ENCODE data around the gene ZFYVE9.
A peak's percentile ranks its signal among the peaks of the same experiment; 100 is the strongest.
"Not testable (repeated sequence)": the region's sequence is repeated elsewhere in the genome, so short reads cannot be mapped to it uniquely, and the experiment has no call there.

Gene ZFYVE9

DNA sequence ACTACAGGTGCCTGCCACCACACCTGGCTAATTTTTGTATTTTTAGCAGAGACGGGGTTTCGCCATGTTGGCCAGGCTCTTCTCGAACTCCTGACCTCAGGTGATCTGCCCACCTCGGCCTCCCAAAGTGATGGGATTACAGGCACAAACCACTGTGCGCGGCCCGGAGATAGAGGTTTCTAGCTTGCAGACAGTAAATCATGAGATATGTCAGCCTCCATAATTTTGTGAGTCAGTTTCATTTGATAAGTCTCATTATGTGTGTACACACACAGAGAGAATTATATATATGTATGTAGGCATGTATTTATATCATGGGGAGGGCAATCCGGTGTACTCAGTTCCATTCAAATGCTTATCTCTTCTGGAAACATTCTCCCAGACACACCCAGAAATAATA is 64.8 kb downstream of the ZFYVE9 start:
- not testable (repeated sequence) for H3K27me3 ChIP-seq (ENCODE audit: control insufficient read depth in 5 of 5, insufficient read depth in 4 of 5, low read length in 5 of 5); H3K9me3 ChIP-seq (ENCODE audit: control insufficient read depth in 5 of 5, low read length in 5 of 5); H3K4me3 ChIP-seq (ENCODE audit: low read depth in 1 of 5, low read length in 5 of 5); H3K9ac ChIP-seq (ENCODE audit: low read length in 5 of 5); H3K27ac ChIP-seq (ENCODE audit: low read depth, low read length); H3K4me1 ChIP-seq (ENCODE audit: control insufficient read depth in 5 of 5, insufficient read depth in 5 of 5, low read length in 5 of 5); H3K36me3 ChIP-seq (ENCODE audit: control insufficient read depth in 5 of 5, insufficient read depth in 5 of 5, low read length in 5 of 5)

DNA sequence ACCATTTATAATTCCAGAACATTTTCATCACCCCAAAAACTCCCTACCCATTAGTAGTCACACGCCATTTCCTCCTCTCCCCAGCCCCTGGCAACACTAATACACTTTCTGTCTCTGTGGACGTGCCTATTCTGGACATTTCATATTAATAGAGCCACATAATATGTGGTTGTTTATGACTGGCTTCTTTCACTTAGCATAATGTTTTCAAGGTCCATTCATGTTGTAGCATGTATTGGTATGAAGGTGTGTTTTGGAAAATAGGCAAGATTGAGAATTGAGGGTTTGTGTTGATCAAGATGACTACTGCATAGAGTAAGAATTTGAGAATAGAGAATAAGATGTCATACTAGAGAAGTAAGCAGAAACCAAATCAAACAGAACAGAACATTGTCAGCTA is 67.5 kb downstream of the ZFYVE9 start:
- Histone ChIP-seq H3K9ac (ENCODE audit: low read length in 5 of 5) (no peak overlapping the region), H3K36me3 (ENCODE audit: control insufficient read depth in 5 of 5, insufficient read depth in 5 of 5, low read length in 5 of 5) (no peaks in the 10 kb centered on the region), H3K9me3 (ENCODE audit: control insufficient read depth in 5 of 5, low read length in 5 of 5) (no peaks in the 10 kb centered on the region), H3K27ac (ENCODE audit: low read depth, low read length) (no peak overlapping the region), H3K4me1 (ENCODE audit: control insufficient read depth in 5 of 5, insufficient read depth in 5 of 5, low read length in 5 of 5) (peaks cover 0 to 1% (median 0%) of the 10 kb centered on the region in 5 donors), H3K4me3 (ENCODE audit: low read depth in 1 of 5, low read length in 5 of 5) (no peak overlapping the region), H3K27me3 (ENCODE audit: control insufficient read depth in 5 of 5, insufficient read depth in 4 of 5, low read length in 5 of 5) (no peaks in the 10 kb centered on the region)

DNA sequence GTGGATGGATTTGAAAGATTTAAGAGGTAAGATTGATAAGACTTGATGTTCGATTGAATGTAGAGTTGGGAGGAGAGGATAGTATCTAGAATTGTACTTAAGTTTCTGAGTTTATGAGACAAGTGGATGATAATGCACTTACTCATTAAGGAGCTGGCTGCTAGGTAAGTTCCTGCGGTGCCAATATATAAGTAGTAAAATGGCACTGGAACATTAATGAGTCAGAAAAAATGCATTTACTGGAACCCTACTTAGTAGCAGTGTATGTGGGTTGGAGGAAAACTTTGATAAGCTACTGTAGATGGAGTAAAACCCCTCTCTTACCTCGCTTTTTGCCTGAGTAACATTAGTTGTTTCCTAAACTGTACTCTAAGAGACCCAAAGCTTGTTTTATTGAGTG is 68.2 kb downstream of the ZFYVE9 start:
- H3K36me3 ChIP-seq (ENCODE audit: control insufficient read depth in 5 of 5, insufficient read depth in 5 of 5, low read length in 5 of 5): no peaks in the 10 kb centered on the region
- no peak overlapping the region for H3K27ac ChIP-seq (ENCODE audit: low read depth, low read length)
- no peaks in the 10 kb centered on the region for H3K4me1 ChIP-seq (ENCODE audit: control insufficient read depth in 5 of 5, insufficient read depth in 5 of 5, low read length in 5 of 5)
- no peak overlapping the region for H3K9ac ChIP-seq (ENCODE audit: low read length in 5 of 5)
- no peaks in the 10 kb centered on the region for H3K9me3 ChIP-seq (ENCODE audit: control insufficient read depth in 5 of 5, low read length in 5 of 5)
- H3K4me3 ChIP-seq (ENCODE audit: low read depth in 1 of 5, low read length in 5 of 5): no peak overlapping the region
- no peaks in the 10 kb centered on the region for H3K27me3 ChIP-seq (ENCODE audit: control insufficient read depth in 5 of 5, insufficient read depth in 4 of 5, low read length in 5 of 5)

DNA sequence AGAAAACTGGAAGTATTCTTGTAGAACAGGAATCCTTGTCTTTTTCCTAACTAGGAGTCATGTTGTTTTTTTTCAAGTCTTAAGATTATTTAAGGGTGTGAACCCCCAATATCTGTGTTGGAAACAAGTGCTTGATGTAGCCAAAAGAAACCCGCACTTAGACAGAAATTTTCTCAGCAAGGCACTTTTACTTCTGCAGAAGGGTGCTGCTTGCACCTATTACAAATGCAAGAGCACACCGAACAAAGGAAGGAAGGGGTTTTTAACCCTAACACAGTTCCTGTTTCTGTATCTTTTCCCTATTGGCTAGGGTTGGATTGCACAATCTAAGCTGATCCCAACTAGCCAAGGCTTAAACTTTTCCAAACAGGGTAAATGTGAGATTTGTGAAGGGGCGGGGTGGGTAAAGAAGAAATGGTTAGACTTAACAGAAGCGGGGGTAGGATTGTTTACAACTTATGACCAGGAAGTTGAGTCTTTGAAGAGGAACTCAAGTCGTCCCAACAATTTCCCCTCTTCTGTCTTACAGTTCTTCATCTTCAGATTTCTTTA is 75.1 kb downstream of the ZFYVE9 start:
- Histone ChIP-seq H3K27me3 (ENCODE audit: control insufficient read depth in 5 of 5, insufficient read depth in 4 of 5, low read length in 5 of 5) (no peaks in the 10 kb centered on the region), H3K9me3 (ENCODE audit: control insufficient read depth in 5 of 5, low read length in 5 of 5) (peaks cover 4 to 23% (median 17%) of the 10 kb centered on the region in 5 donors), H3K27ac (ENCODE audit: low read depth, low read length) (no peak overlapping the region), H3K36me3 (ENCODE audit: control insufficient read depth in 5 of 5, insufficient read depth in 5 of 5, low read length in 5 of 5) (peaks cover 5 to 17% (median 10%) of the 10 kb centered on the region in 5 donors), H3K4me3 (ENCODE audit: low read depth in 1 of 5, low read length in 5 of 5) (no peak overlapping the region), H3K9ac (ENCODE audit: low read length in 5 of 5) (no peak overlapping the region), H3K4me1 (ENCODE audit: control insufficient read depth in 5 of 5, insufficient read depth in 5 of 5, low read length in 5 of 5) (no peaks in the 10 kb centered on the region)

DNA sequence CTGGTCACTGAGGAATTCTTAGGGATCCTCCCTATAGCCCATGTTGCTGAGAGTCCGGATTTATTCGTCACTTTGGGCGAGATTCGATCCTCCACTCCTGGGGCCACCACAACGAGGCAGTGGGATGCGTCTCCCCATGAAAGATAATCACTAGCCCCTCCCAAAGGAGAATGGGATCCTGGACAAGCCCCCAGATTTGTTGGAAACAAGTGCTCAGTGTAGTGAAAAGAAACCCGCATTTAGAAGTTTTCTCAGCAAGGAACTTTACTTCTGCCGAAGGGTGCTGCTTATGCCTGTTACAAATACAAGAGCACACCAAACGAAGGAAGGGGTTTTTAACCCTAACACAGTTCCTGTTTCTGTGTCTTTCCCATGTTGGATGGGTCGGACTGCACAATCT is 83.3 kb downstream of the ZFYVE9 start:
- peaks cover 8 to 27% (median 20%) of the 10 kb centered on the region in 5 donors for H3K9me3 ChIP-seq (ENCODE audit: control insufficient read depth in 5 of 5, low read length in 5 of 5)
- H3K9ac ChIP-seq (ENCODE audit: low read length in 5 of 5): no peak overlapping the region

DNA sequence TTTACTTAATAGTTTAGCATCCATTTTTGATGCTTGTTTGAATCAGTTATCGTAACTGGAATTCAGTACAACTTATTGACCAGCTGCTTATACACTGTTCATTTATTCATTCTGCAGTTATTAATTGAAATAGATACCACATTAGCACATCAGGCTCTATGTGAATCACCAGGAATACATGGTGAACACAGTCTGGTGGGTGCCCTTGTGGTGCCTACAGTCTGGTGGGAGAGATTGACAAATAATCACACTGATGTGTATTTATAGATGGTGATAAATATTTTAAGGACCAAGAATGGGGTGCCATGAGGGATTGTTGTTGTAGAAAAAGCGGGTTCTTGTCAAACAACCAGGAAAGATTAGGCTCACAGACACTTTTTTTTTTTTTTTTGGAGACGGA is 87.6 kb downstream of the ZFYVE9 start:
- peaks cover 0 to 1% (median 0%) of the 10 kb centered on the region in 5 donors for H3K36me3 ChIP-seq (ENCODE audit: control insufficient read depth in 5 of 5, insufficient read depth in 5 of 5, low read length in 5 of 5)
- peaks cover 8 to 17% (median 13%) of the 10 kb centered on the region in 5 donors for H3K9me3 ChIP-seq (ENCODE audit: control insufficient read depth in 5 of 5, low read length in 5 of 5)
- no peak overlapping the region for H3K4me3 ChIP-seq (ENCODE audit: low read depth in 1 of 5, low read length in 5 of 5)
- H3K9ac ChIP-seq (ENCODE audit: low read length in 5 of 5): no peak overlapping the region
- H3K27ac ChIP-seq (ENCODE audit: low read depth, low read length): no peak overlapping the region
- no peaks in the 10 kb centered on the region for H3K27me3 ChIP-seq (ENCODE audit: control insufficient read depth in 5 of 5, insufficient read depth in 4 of 5, low read length in 5 of 5)
- no peaks in the 10 kb centered on the region for H3K4me1 ChIP-seq (ENCODE audit: control insufficient read depth in 5 of 5, insufficient read depth in 5 of 5, low read length in 5 of 5)

More for the DNA sequence above, 83.3 kb downstream of the ZFYVE9 start:
- no peaks in the 10 kb centered on the region for H3K36me3 ChIP-seq (ENCODE audit: control insufficient read depth in 5 of 5, insufficient read depth in 5 of 5, low read length in 5 of 5)
- H3K27me3 ChIP-seq (ENCODE audit: control insufficient read depth in 5 of 5, insufficient read depth in 4 of 5, low read length in 5 of 5): no peaks in the 10 kb centered on the region
- H3K27ac ChIP-seq (ENCODE audit: low read depth, low read length): no peak overlapping the region
- H3K4me1 ChIP-seq (ENCODE audit: control insufficient read depth in 5 of 5, insufficient read depth in 5 of 5, low read length in 5 of 5): peaks cover 0 to 3% (median 0%) of the 10 kb centered on the region in 5 donors
- peak overlapping the region in 1 of 5 donors; percentile 3 for H3K4me3 ChIP-seq (ENCODE audit: low read depth in 1 of 5, low read length in 5 of 5)

DNA sequence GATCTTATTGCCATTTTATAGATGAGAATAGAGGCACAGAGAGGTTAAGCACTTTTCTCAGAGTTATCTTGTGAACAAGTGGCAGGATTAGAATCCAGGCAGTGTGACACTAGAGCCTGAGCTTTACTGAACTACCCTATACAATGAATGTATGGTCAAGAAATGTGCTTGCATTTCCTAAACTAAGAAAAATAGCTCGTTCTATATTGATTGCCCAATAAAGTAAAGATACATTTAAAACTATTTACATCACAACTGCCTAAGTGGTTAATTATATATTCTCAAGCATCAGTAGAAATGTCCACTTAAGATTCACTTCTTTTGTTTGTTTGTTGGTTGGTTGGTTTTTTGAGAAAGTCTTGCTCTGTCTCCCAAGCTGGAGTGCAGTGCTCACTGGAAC is 91.6 kb downstream of the ZFYVE9 start:
- no peaks in the 10 kb centered on the region for H3K27me3 ChIP-seq (ENCODE audit: control insufficient read depth in 5 of 5, insufficient read depth in 4 of 5, low read length in 5 of 5)
- no peaks in the 10 kb centered on the region for H3K4me1 ChIP-seq (ENCODE audit: control insufficient read depth in 5 of 5, insufficient read depth in 5 of 5, low read length in 5 of 5)
- H3K9me3 ChIP-seq (ENCODE audit: control insufficient read depth in 5 of 5, low read length in 5 of 5): no peaks in the 10 kb centered on the region
- H3K4me3 ChIP-seq (ENCODE audit: low read depth in 1 of 5, low read length in 5 of 5): no peak overlapping the region
- H3K36me3 ChIP-seq (ENCODE audit: control insufficient read depth in 5 of 5, insufficient read depth in 5 of 5, low read length in 5 of 5): peaks cover 0 to 14% (median 0%) of the 10 kb centered on the region in 5 donors
- H3K27ac ChIP-seq (ENCODE audit: low read depth, low read length): no peak overlapping the region
- no peak overlapping the region for H3K9ac ChIP-seq (ENCODE audit: low read length in 5 of 5)

DNA sequence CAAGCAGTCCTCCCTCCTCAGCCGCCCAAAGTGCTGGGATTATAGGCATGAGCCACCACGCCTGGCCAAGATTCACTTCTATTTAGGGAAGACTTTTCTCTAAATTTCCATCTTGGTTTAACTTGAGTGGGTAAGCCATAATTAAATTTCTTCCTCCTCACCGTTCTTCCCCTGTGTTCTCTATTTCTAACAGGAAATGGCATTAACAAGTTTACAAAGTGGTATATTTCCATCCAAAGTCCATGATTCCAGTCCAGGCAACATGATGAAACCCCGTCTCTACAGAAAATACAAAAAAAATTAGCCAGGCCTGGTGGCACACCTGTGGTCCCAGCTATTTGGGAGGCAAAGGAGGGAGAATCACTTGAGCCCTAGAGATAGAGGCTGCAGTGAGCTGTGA is 92.1 kb downstream of the ZFYVE9 start:
- peaks cover 0 to 15% (median 0%) of the 10 kb centered on the region in 5 donors for H3K36me3 ChIP-seq (ENCODE audit: control insufficient read depth in 5 of 5, insufficient read depth in 5 of 5, low read length in 5 of 5)
- no peaks in the 10 kb centered on the region for H3K9me3 ChIP-seq (ENCODE audit: control insufficient read depth in 5 of 5, low read length in 5 of 5)
- H3K27me3 ChIP-seq (ENCODE audit: control insufficient read depth in 5 of 5, insufficient read depth in 4 of 5, low read length in 5 of 5): no peaks in the 10 kb centered on the region
- H3K9ac ChIP-seq (ENCODE audit: low read length in 5 of 5): no peak overlapping the region
- no peak overlapping the region for H3K4me3 ChIP-seq (ENCODE audit: low read depth in 1 of 5, low read length in 5 of 5)
- no peak overlapping the region for H3K27ac ChIP-seq (ENCODE audit: low read depth, low read length)
- no peaks in the 10 kb centered on the region for H3K4me1 ChIP-seq (ENCODE audit: control insufficient read depth in 5 of 5, insufficient read depth in 5 of 5, low read length in 5 of 5)

DNA sequence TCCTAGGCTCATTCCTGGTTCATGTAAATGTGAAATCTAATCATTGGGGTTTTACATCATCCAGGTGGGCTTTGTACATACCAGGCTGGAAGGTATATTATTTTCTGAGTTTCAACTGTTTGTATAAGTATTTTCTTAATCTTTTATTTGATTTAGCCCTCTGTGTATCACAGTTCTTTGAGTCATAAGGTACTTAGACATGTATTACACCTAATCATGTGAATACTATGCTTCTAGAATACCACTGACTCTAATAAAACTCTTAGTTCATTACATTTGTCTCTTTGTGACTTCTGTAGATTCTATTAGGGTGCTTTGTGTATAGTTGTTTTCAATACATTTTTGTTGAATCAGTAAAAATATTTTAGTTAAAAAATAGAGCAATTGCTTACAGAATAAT is 92.8 kb downstream of the ZFYVE9 start:
- Histone ChIP-seq H3K9ac (ENCODE audit: low read length in 5 of 5) (no peak overlapping the region), H3K27ac (ENCODE audit: low read depth, low read length) (no peak overlapping the region), H3K9me3 (ENCODE audit: control insufficient read depth in 5 of 5, low read length in 5 of 5) (no peaks in the 10 kb centered on the region), H3K27me3 (ENCODE audit: control insufficient read depth in 5 of 5, insufficient read depth in 4 of 5, low read length in 5 of 5) (no peaks in the 10 kb centered on the region), H3K36me3 (ENCODE audit: control insufficient read depth in 5 of 5, insufficient read depth in 5 of 5, low read length in 5 of 5) (peaks cover 0 to 15% (median 0%) of the 10 kb centered on the region in 5 donors), H3K4me1 (ENCODE audit: control insufficient read depth in 5 of 5, insufficient read depth in 5 of 5, low read length in 5 of 5) (no peaks in the 10 kb centered on the region), H3K4me3 (ENCODE audit: low read depth in 1 of 5, low read length in 5 of 5) (no peak overlapping the region)

DNA sequence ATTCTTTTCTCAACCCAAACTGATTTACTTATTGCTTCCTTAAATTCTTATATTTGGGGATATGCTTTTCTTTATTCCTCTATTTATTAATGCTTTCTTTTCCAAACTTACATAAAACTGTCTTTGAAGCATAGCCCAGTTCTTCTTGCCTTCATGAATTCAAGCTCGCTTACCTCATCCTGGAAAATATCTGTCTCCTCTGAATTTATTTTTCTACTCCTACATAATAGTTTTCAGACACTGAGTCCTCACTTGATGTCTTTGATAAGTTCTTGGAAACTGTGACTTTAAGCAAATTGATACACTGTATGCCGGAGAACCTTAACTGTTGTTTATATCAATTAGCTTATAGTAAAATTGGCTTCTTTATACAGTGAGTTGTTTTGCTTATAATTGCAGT is 93.8 kb downstream of the ZFYVE9 start:
- Histone ChIP-seq H3K36me3 (ENCODE audit: control insufficient read depth in 5 of 5, insufficient read depth in 5 of 5, low read length in 5 of 5) (peaks cover 0 to 15% (median 0%) of the 10 kb centered on the region in 5 donors), H3K27me3 (ENCODE audit: control insufficient read depth in 5 of 5, insufficient read depth in 4 of 5, low read length in 5 of 5) (no peaks in the 10 kb centered on the region)

More for the DNA sequence above, 93.8 kb downstream of the ZFYVE9 start:
- no peak overlapping the region for H3K4me3 ChIP-seq (ENCODE audit: low read depth in 1 of 5, low read length in 5 of 5)
- H3K9ac ChIP-seq (ENCODE audit: low read length in 5 of 5): no peak overlapping the region
- H3K9me3 ChIP-seq (ENCODE audit: control insufficient read depth in 5 of 5, low read length in 5 of 5): no peaks in the 10 kb centered on the region
- no peak overlapping the region for H3K27ac ChIP-seq (ENCODE audit: low read depth, low read length)
- peaks cover 0 to 5% (median 1%) of the 10 kb centered on the region in 5 donors for H3K4me1 ChIP-seq (ENCODE audit: control insufficient read depth in 5 of 5, insufficient read depth in 5 of 5, low read length in 5 of 5)
